AG04449 (cell line): ENCODE results near the gene PIGM.

Experiments used
- CTCF ChIA-PET: fragments of 350-600 bp; formaldehyde crosslinking; extraction: SDS; loops from one replicate; lab custom pipeline; 2021; ENCODE audit warnings: antibody characterized with exemption; lab: Yijun Ruan, JAX
- POLR2A ChIA-PET: fragments of 400-600, 350-600 bp; formaldehyde crosslinking; extraction: SDS; loops from one replicate; lab custom pipeline; 2020; ENCODE audit warnings: antibody characterized with exemption, inconsistent platforms; lab: Yijun Ruan, JAX
- DNase-seq: peaks from one replicate; pipeline ENCODE4 v3.0.0-alpha.2; 2010; ENCODE audit warnings: low read depth, low spot score
- H3K4me3 ChIP-seq: 2 replicates; pipeline ENCODE4 v1.5.1; 2011; ENCODE audit warnings: low read depth, mild to moderate bottlenecking, control low read depth, low read length
- CTCF ChIP-seq: IDR thresholded peaks from one replicate; pipeline ENCODE4 v1.5.1; 2011; ENCODE audit warnings: mild to moderate bottlenecking, moderate library complexity, low read length, control low read depth, inconsistent platforms; ENCODE audit not compliant: insufficient read depth; ENCODE audit errors: missing control alignments

Gene PIGM

DNA sequence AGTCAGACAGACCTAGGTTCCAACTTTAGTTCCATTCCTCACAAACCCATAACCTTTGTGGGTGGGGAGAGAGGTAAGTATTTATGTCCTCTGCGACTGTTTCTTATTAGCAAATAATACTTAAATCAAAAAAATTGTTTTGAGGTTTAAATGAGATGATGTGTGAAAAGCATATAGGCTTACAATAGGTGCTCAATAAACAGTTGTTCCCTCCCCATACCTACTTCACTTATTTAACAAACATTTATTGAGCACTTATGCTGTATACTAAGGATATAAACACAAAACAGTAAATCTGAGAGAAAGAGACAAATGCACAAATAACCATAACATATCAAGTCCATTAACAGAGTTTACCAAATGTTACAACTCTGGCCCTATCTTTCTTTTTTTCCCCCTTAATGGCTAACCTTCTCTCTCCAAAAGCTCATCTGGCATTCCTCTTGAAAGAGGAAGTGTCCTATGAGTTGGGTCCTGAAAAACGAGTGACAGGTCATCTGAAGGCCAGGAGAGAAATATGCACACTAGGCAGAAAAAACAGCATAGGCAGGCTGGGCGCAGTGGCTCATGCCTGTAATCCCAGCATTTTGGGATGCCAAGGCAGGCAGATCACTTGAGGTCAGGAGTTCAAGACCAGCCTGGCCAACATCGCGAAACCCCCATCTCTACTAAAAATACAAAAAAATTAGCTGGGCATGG, 10.3 kb downstream of the PIGM start:
- H3K4me3 ChIP-seq: no peak overlapping the region
- DNase-seq: no peak
- CTCF ChIA-PET: interaction anchor here (2.2 to 8.5 kb wide), 3 partner anchors 10 to 85 kb away, joined by 9 to 152 read pairs (median 11); partner anchors contain the start of gene PIGM
- POLR2A ChIA-PET: no interaction called here
- TF ChIP-seq CTCF: no peak

- no peak overlapping the region for H3K4me3 ChIP-seq
- ChIA-PET POLR2A (no interaction called here), CTCF (interaction anchor here (0.9 to 23.4 kb wide), 4 partner anchors 10 to 90 kb away, joined by 3 to 1031 read pairs (median 78); partner anchors contain the start of gene TAGLN2)
- DNase-seq: no peak
- no peak for TF ChIP-seq CTCF
Observed at GRCh38 chr1:160020196-160020595, 11.6 kb downstream of the PIGM start.

- POLR2A ChIA-PET: interaction anchor here (0.6 kb wide), 1 partner anchor 78 kb away, joined by 3 read pairs; no protein-coding TSS in a partner anchor
- no peak overlapping the region for H3K4me3 ChIP-seq
- no peak for TF ChIP-seq CTCF
- DNase-seq: no peak
- CTCF ChIA-PET: interaction anchor here (0.6 to 23.4 kb wide), 5 partner anchors 12 to 1491 kb away, joined by 3 to 1031 read pairs (median 3); partner anchors contain the start of gene TAGLN2
Observed at GRCh38 chr1:160018900-160019299, 12.9 kb downstream of the PIGM start.

DNA sequence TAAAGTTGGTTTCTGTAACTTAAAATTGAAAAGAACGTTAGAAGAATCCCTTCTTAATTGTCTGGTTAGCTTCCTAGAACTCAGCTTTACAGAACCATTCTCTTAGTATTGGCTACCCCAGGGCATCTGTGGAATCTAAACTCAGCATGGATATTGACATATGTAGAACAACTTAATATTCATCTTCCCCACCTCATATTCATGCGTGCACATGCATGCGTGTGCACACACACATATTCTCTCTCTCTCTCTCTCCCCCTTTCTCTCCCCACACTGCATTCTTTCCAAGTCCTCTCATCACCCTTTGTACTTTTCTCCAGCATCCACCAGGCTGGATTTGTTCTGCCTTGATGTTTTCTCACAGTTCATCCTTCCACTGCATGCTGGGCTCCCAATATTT, 13.4 kb downstream of the PIGM start:
- no peak for TF ChIP-seq CTCF
- H3K4me3 ChIP-seq: no peak overlapping the region
- no peak for DNase-seq
- POLR2A ChIA-PET: interaction anchor here (0.6 kb wide), 1 partner anchor 77 kb away, joined by 3 read pairs; no protein-coding TSS in a partner anchor
- CTCF ChIA-PET: interaction anchor here (0.6 to 23.4 kb wide), 5 partner anchors 11 to 1491 kb away, joined by 3 to 1031 read pairs (median 4); partner anchors contain the start of gene TAGLN2

GRCh38 chr1:160017592-160017991, 14.2 kb downstream of the PIGM start:
- TF ChIP-seq CTCF: no peak
- ChIA-PET CTCF (interaction anchor here (1.0 to 23.4 kb wide), 4 partner anchors 10 to 88 kb away, joined by 3 to 1031 read pairs (median 78); partner anchors contain the start of gene TAGLN2), POLR2A (no interaction called here)

GRCh38 chr1:160011781-160012180, 20.0 kb downstream of the PIGM start:
- ChIA-PET POLR2A (no interaction called here), CTCF (interaction anchor here (23.4 kb wide), 1 partner anchor 82 kb away, joined by 1031 read pairs; the partner anchor contains the start of gene TAGLN2)
- no peak for TF ChIP-seq CTCF
- no peak overlapping the region for H3K4me3 ChIP-seq
- no peak for DNase-seq

More at GRCh38 chr1:160017592-160017991, 14.2 kb downstream of the PIGM start:
- no peak overlapping the region for H3K4me3 ChIP-seq
- no peak for DNase-seq
